ENCODE measurements around the gene PRSS12. TPM values are rescaled to one million over a fixed set of nuclear protein-coding genes. Genes with fewer than 3 reads are reported as not detected.

The PRSS12 gene
- total RNA-seq (2022; extraction: Qiagen RNA extraction; ENCODE audit: low read depth), result 0.18 to 0.66 TPM (median 0.20 TPM) in 5 replicates

GRCh38 chr4:118352843-118353533, at the start of gene PRSS12:
Gene PRSS12, minus strand, starts transcription at chr4:118353003. Its CDS starts 283 bp downstream, at chr4:118352720.

